GM06990 (cell line): ENCODE measurements around the gene KATNB1.
"Not testable (repeated sequence)": the region's sequence is repeated elsewhere in the genome, so short reads cannot be mapped to it uniquely, and the experiment has no call there.

Experiments used
- DNase-seq: peaks from one replicate; pipeline ENCODE4 v3.0.0-alpha.2; 2011; ENCODE audit not compliant: insufficient read length; ENCODE audit errors: extremely low read depth
- H3K27me3 ChIP-seq: replicated peaks from 2 replicates; pipeline ENCODE4 v1.6.0; 2011; ENCODE audit warnings: low read length; ENCODE audit not compliant: control insufficient read depth, insufficient read depth
- H3K36me3 ChIP-seq: 2 replicates; pipeline ENCODE4 v1.5.1; 2011; ENCODE audit warnings: low read length; ENCODE audit not compliant: control insufficient read depth, insufficient read depth
- H3K4me3 ChIP-seq: replicated peaks from 2 replicates; pipeline ENCODE4 v1.5.1; 2011; ENCODE audit warnings: low read depth, mild to moderate bottlenecking, control low read depth, low read length
- CTCF ChIP-seq: IDR thresholded peaks from 2 replicates; pipeline ENCODE4 v1.5.1; 2011; ENCODE audit warnings: low read length, control low read depth, mild to moderate bottlenecking, inconsistent platforms; ENCODE audit not compliant: insufficient read depth, poor library complexity, severe bottlenecking

The KATNB1 gene

DNA sequence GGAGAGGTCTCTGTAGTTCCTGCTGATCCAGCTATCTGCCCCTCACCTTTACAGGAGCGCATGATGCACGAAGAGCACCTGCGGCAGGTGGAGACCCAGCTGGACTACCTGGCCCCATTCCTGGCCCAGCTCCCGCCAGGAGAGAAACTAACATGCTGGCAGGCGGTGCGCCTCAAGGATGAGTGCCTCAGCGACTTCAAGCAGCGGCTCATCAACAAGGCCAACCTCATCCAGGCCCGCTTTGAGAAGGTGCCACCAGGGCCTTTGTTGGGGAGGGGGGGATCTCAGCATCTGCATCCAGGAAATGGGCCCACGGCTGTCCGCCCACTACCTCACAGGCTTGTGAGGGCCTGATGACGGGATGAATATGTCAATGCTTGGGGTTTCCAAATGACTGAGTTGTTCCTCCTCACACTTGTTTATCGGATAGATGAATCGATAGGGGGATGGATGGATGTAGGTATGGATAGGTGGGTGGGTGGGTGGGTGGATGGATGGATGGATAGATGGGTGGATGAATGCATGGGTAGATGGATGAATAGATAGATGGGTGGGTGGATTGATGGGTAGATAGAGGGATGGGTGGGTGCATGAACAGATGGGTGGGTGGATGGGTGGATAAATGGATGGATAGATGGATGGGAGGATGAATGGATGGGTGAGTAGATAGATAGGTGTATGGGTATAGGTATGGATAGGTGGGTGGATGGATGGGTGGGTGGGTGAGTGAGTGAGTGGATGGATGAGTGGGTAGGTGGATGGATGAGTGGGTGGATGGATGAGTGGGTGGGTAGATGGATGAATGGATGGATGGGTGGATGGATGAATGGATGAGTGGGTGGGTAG, 7.0 kb upstream of the KATNB1 start:
- no peak for DNase-seq
- TF ChIP-seq CTCF = no peak
- no peaks in the 10 kb centered on the region for H3K27me3 ChIP-seq
- H3K4me3 ChIP-seq = no peak overlapping the region
- no peaks in the 10 kb centered on the region for H3K36me3 ChIP-seq

DNA sequence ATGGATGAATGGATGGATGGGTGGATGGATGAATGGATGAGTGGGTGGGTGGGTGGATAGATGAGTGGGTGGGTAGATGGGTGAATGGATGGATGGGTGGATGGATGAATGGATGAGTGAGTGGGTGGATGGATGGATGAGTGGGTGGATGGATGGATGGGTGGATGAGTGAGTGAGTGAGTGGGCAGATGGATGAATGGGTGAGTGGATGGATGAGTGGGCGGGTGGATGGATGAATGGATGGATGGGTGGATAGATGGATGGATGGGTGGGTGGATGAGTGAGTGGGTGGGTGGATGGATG, 6.4 kb upstream of the KATNB1 start:
- no peak for DNase-seq
- H3K27me3 ChIP-seq = no peaks in the 10 kb centered on the region
- H3K4me3 ChIP-seq = no peak overlapping the region
- H3K36me3 ChIP-seq = no peaks in the 10 kb centered on the region
- no peak for TF ChIP-seq CTCF

- not testable (repeated sequence) for H3K27me3 ChIP-seq, H3K36me3 ChIP-seq, DNase-seq, H3K4me3 ChIP-seq
Observed at GRCh38 chr16:57729852-57730251, 5.7 kb upstream of the KATNB1 start.

- TF ChIP-seq CTCF = no peak
- no peaks in the 10 kb centered on the region for H3K27me3 ChIP-seq
- no peak overlapping the region for H3K4me3 ChIP-seq
- DNase-seq = no peak
- H3K36me3 ChIP-seq = no peaks in the 10 kb centered on the region
Observed at GRCh38 chr16:57730771-57731730, 4.5 kb upstream of the KATNB1 start.

- no peak for TF ChIP-seq CTCF
- no peak for DNase-seq
- no peaks in the 10 kb centered on the region for H3K36me3 ChIP-seq
- no peaks in the 10 kb centered on the region for H3K27me3 ChIP-seq
- H3K4me3 ChIP-seq = no peak overlapping the region
Observed at GRCh38 chr16:57732037-57732436, 3.5 kb upstream of the KATNB1 start.

DNA sequence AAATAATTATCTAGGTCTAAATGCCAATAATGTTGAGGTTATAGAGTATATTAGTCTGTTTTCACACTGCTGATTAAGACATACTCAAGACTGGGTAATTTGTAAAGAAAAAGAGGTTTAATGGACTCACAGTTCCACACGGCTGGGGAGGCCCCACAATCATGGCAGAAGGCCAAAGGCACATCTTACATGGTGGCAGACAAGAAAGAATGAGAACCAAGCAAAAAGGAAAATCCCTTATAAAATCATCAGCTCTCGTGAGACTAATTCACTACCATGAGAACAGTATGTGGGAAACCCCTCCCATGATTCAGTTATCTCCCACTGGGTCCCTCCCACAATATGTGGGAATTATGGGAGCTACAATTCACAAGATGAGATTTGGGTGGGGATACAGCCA, 2.9 kb upstream of the KATNB1 start:
- no peak for TF ChIP-seq CTCF
- Histone ChIP-seq H3K27me3 (no peaks in the 10 kb centered on the region), H3K4me3 (no peak overlapping the region), H3K36me3 (no peaks in the 10 kb centered on the region)
- DNase-seq = no peak
